CD14-positive monocyte (primary cell): ENCODE data around the gene IL17RA. TPM values are rescaled to one million over a fixed set of nuclear protein-coding genes. Genes with fewer than 3 reads are reported as not detected.

Experiments used
- DNase-seq, 3 donors: peaks; one replicate each; pipeline ENCODE4 v3.0.0-alpha.2; 2011 to 2022
- H2AFZ ChIP-seq: 2 replicates; pipeline ENCODE4 v1.6.0; 2012; ENCODE audit warnings: mild to moderate bottlenecking, low read depth, low read length, inconsistent platforms; ENCODE audit not compliant: insufficient read depth, poor library complexity, severe bottlenecking
- H3K27ac ChIP-seq, 2 donors: 1 replicate in 1 of 2; 2 replicates in 1 of 2; pipeline ENCODE4 v1.5.1; 2012 to 2013; ENCODE audit warnings: low read length in 2 of 2, control low read depth in 1 of 2, inconsistent platforms in 1 of 2, low read depth in 1 of 2, mild to moderate bottlenecking in 1 of 2
- H3K27me3 ChIP-seq, 2 donors: one replicate each; pipeline versions ENCODE4 v1.6.0 to v1.6.1; 2011 to 2013; ENCODE audit warnings: low read length in 2 of 2; ENCODE audit not compliant: control insufficient read depth in 2 of 2, insufficient read depth in 2 of 2
- H3K36me3 ChIP-seq, 2 donors: replicated peaks in 1 of 2; 1 replicate in 1 of 2; 2 replicates in 1 of 2; pipeline versions ENCODE4 v1.5.1 to v1.6.1; 2012 to 2013; ENCODE audit warnings: low read length in 2 of 2, control low read depth in 1 of 2, inconsistent platforms in 1 of 2, mild to moderate bottlenecking in 1 of 2; ENCODE audit not compliant: insufficient read depth in 2 of 2, control insufficient read depth in 1 of 2
- H3K4me1 ChIP-seq, 2 donors: 1 replicate in 1 of 2; 2 replicates in 1 of 2; pipeline versions ENCODE4 v1.5.1 to v1.6.1; 2012 to 2013; ENCODE audit warnings: low read length in 2 of 2, control low read depth in 1 of 2, inconsistent platforms in 1 of 2, mild to moderate bottlenecking in 1 of 2, moderate library complexity in 1 of 2; ENCODE audit not compliant: insufficient read depth in 2 of 2, control insufficient read depth in 1 of 2
- H3K4me2 ChIP-seq: replicated peaks from 2 replicates; pipeline ENCODE3; 2012; ENCODE audit warnings: low read length, moderate library complexity, mild to moderate bottlenecking; ENCODE audit not compliant: poor library complexity, severe bottlenecking; ENCODE audit errors: extremely low read depth
- H3K4me3 ChIP-seq, 3 experiments: fragments of 200-600 bp in 1 of 3; sonication (generic) in 1 of 3; replicated peaks in 1 of 3; 1 replicate in 2 of 3; 2 replicates in 1 of 3; pipeline ENCODE4 v1.5.1; 2011 to 2013; ENCODE audit warnings: low read length in 3 of 3, mild to moderate bottlenecking in 3 of 3, control low read depth in 2 of 3, low read depth in 2 of 3, inconsistent platforms in 1 of 3, moderate library complexity in 1 of 3
- H3K79me2 ChIP-seq: 2 replicates; pipeline ENCODE4 v1.6.0; 2012; ENCODE audit warnings: mild to moderate bottlenecking, control low read depth, inconsistent platforms, low read length, moderate library complexity; ENCODE audit not compliant: insufficient read depth
- H3K9ac ChIP-seq: 2 replicates; pipeline ENCODE4 v1.6.0; 2017; ENCODE audit warnings: low read length, mild to moderate bottlenecking; ENCODE audit not compliant: insufficient read depth, poor library complexity, severe bottlenecking
- H3K9me3 ChIP-seq, 2 donors: replicated peaks in 1 of 2; 1 replicate in 1 of 2; 2 replicates in 1 of 2; pipeline versions ENCODE4 v1.5.1 to v1.6.1; 2012 to 2013; ENCODE audit warnings: low read length in 2 of 2, control low read depth in 1 of 2; ENCODE audit not compliant: control insufficient read depth in 1 of 2, insufficient read depth in 1 of 2
- H4K20me1 ChIP-seq: 2 replicates; pipeline ENCODE4 v1.6.0; 2012; ENCODE audit warnings: mild to moderate bottlenecking, low read length, control low read depth, moderate library complexity; ENCODE audit not compliant: insufficient read depth
- H3K27ac Mint-ChIP-seq, 7 donors: one replicate each; pipeline ENCODE4 v1.8.0; 2020; ENCODE audit warnings: mild to moderate bottlenecking in 7 of 7, mixed read lengths in 7 of 7, moderate library complexity in 6 of 7, inconsistent platforms in 2 of 7
- H3K27me3 Mint-ChIP-seq, 3 donors: one replicate each; pipeline ENCODE4 v1.8.0; 2021 to 2022; ENCODE audit warnings: low read depth in 3 of 3, mild to moderate bottlenecking in 3 of 3, mixed read lengths in 3 of 3, moderate library complexity in 3 of 3, inconsistent platforms in 1 of 3
- H3K36me3 Mint-ChIP-seq, 2 donors: one replicate each; pipeline ENCODE4 v1.8.0; 2020; ENCODE audit warnings: mixed read lengths in 2 of 2, inconsistent platforms in 1 of 2, mild to moderate bottlenecking in 1 of 2
- H3K4me1 Mint-ChIP-seq: one replicate; pipeline ENCODE4 v1.8.0; 2020; ENCODE audit warnings: mild to moderate bottlenecking, mixed read lengths
- H3K4me3 Mint-ChIP-seq, 2 donors: one replicate each; pipeline ENCODE4 v1.8.0; 2020; ENCODE audit warnings: mild to moderate bottlenecking in 2 of 2, mixed read lengths in 2 of 2, moderate library complexity in 1 of 2
- H3K9me3 Mint-ChIP-seq, 7 donors: one replicate each; pipeline ENCODE4 v1.8.0; 2020 to 2022; ENCODE audit warnings: mixed read lengths in 7 of 7, mild to moderate bottlenecking in 6 of 7, moderate library complexity in 6 of 7, inconsistent platforms in 2 of 7
- WGBS: methylation state at CpG from one replicate; pipeline ENCODE4 v1.1.5; 2013; ENCODE audit warnings: missing lambda C conversion rate; ENCODE audit not compliant: insufficient coverage; 5-methylcytosine and 5-hydroxymethylcytosine counted together
- intact Hi-C, 2 donors: fragments of 100-400 bp; cut with micrococcal nuclease; formaldehyde crosslinking; loops; one replicate each; pipeline versions ENCODE4 v1.15.0 to v1.15.1; 2023
- polyA plus RNA-seq, 3 donors: library from polyadenylated mRNA; depleted of rRNA in 1 of 3; unstranded in 2 of 3; stranded (reverse) in 1 of 3; fragments of 300-500 nt in 2 of 3; fragments of >200 nt in 1 of 3; fragmentation: Illumina TruSeq in 2 of 3; gene quantifications; 1 replicate in 2 of 3; 2 replicates in 1 of 3; pipeline ENCODE4 v1.2.3, GENCODE V29; 2012 to 2021
- TF ChIP-seq, protein P1 (sequence below): fragments of 200-600 bp; IDR thresholded peaks from one replicate; pipeline ENCODE4 v1.8.0; 2022; ENCODE audit warnings: antibody characterized with exemption, mild to moderate bottlenecking

The IL17RA gene
- polyA plus RNA-seq, 3 donors = 68.3 to 118 (median 96.7) TPM

DNA sequence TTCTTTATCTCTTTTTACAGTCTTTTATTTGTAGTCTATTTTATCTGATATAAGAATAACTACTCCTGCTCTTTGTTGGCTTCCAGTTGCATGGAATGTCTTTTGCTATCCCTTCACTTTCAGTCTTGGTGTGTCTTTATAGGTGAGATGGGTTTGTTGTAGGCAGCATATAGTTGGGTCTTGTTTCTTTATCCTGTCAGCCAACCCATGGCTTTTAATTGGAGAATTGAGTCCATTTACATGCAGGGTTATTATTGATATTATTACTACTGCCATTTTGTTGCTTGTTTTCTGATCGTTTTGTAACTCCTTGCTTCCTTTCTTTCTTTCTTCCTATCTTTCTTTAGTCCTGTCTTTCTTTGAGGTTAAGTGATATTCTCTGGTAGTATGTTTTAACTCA lies 11.9 kb upstream of the IL17RA start:
- Mint-ChIP-seq H3K4me1 (peaks cover 25% of the 10 kb centered on the region), H3K9me3 (peaks cover 0 to 3% (median 2%) of the 10 kb centered on the region in 7 donors), H3K36me3 (no peaks in the 10 kb centered on the region), H3K4me3 (no peak overlapping the region), H3K27ac (no peak overlapping the region), H3K27me3 (peaks cover 2 to 5% (median 4%) of the 10 kb centered on the region in 3 donors)
- Histone ChIP-seq H3K36me3 (no peaks in the 10 kb centered on the region), H2AFZ (no peak overlapping the region), H4K20me1 (no peaks in the 10 kb centered on the region), H3K27ac (no peak overlapping the region), H3K27me3 (no peaks in the 10 kb centered on the region), H3K4me1 (peaks cover 22 to 25% of the 10 kb centered on the region in 2 donors), H3K4me2 (no peak overlapping the region), H3K9me3 (no peaks in the 10 kb centered on the region), H3K79me2 (no peaks in the 10 kb centered on the region), H3K4me3 (no peak overlapping the region), H3K9ac (no peak overlapping the region)
- intact Hi-C loops = loop anchor here in 1 of 2 donors (2.0 kb wide), 1 partner anchor 98 kb away; no protein-coding TSS in a partner anchor
- no peak for DNase-seq
- TF ChIP-seq, protein P1, sequence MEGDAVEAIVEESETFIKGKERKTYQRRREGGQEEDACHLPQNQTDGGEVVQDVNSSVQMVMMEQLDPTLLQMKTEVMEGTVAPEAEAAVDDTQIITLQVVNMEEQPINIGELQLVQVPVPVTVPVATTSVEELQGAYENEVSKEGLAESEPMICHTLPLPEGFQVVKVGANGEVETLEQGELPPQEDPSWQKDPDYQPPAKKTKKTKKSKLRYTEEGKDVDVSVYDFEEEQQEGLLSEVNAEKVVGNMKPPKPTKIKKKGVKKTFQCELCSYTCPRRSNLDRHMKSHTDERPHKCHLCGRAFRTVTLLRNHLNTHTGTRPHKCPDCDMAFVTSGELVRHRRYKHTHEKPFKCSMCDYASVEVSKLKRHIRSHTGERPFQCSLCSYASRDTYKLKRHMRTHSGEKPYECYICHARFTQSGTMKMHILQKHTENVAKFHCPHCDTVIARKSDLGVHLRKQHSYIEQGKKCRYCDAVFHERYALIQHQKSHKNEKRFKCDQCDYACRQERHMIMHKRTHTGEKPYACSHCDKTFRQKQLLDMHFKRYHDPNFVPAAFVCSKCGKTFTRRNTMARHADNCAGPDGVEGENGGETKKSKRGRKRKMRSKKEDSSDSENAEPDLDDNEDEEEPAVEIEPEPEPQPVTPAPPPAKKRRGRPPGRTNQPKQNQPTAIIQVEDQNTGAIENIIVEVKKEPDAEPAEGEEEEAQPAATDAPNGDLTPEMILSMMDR = no peak
- no CpG with 5 or more reads among the region's 1 CpG for WGBS

DNA sequence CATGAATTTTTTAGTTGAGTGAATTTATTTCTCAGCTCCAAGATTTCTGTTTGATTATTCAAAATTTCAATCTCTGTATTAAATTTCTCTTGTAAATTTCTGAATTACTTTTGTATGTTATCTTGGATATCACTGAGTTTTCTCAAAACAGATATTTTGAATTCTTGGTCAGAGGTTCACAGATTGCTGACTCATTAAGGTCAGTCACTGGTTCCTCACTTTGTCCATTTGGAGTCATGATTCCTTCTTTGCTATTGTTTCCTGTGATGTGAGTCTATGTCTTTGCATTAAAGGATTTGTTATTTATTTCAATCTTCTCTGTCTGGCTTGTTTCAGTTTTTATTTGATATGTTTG lies 10.2 kb upstream of the IL17RA start:
- TF ChIP-seq, protein P1 = no peak
- Histone ChIP-seq H3K27ac (no peak overlapping the region), H2AFZ (no peak overlapping the region), H3K9ac (no peak overlapping the region), H3K36me3 (no peaks in the 10 kb centered on the region), H3K4me1 (peaks cover 28 to 35% of the 10 kb centered on the region in 2 donors), H3K9me3 (no peaks in the 10 kb centered on the region), H3K4me2 (no peak overlapping the region), H3K27me3 (no peaks in the 10 kb centered on the region), H3K4me3 (no peak overlapping the region), H4K20me1 (no peaks in the 10 kb centered on the region), H3K79me2 (peaks cover 5% of the 10 kb centered on the region)
- H3K27ac Mint-ChIP-seq = no peak overlapping the region
- H3K4me1 Mint-ChIP-seq = peaks cover 31% of the 10 kb centered on the region
- peaks cover 2 to 5% (median 4%) of the 10 kb centered on the region in 3 donors for H3K27me3 Mint-ChIP-seq
- peak in 1 of 3 donors; percentile 34 for DNase-seq
- no peak overlapping the region for H3K4me3 Mint-ChIP-seq
- intact Hi-C loops = loop anchor here (2.0 to 5.0 kb wide), 5 partner anchors 83 to 1003 kb away; partner anchors contain the start of genes HDHD5 (in 1 of the 2) and PEX26 (in 1 of the 2)
- peaks cover 0 to 3% (median 2%) of the 10 kb centered on the region in 7 donors for H3K9me3 Mint-ChIP-seq
- no peaks in the 10 kb centered on the region for H3K36me3 Mint-ChIP-seq
